ENCODE measurements around the gene TLE4.

- TF ChIP-seq, protein P1, sequence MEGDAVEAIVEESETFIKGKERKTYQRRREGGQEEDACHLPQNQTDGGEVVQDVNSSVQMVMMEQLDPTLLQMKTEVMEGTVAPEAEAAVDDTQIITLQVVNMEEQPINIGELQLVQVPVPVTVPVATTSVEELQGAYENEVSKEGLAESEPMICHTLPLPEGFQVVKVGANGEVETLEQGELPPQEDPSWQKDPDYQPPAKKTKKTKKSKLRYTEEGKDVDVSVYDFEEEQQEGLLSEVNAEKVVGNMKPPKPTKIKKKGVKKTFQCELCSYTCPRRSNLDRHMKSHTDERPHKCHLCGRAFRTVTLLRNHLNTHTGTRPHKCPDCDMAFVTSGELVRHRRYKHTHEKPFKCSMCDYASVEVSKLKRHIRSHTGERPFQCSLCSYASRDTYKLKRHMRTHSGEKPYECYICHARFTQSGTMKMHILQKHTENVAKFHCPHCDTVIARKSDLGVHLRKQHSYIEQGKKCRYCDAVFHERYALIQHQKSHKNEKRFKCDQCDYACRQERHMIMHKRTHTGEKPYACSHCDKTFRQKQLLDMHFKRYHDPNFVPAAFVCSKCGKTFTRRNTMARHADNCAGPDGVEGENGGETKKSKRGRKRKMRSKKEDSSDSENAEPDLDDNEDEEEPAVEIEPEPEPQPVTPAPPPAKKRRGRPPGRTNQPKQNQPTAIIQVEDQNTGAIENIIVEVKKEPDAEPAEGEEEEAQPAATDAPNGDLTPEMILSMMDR (IDR thresholded peaks at IDR 0.05): no peak
- TF ChIP-seq POLR2A (IDR thresholded peaks at IDR 0.05) (no peak), POLR2AphosphoS5 (IDR thresholded peaks at IDR 0.05) (no peak)
These were observed 174.1 kb downstream of the TLE4 start for GRCh38 chr9:79745752-79746336.

All from breast epithelium (tissue), 3 donors.